ENCODE data around the gene TXNDC12.

TXNDC12 gene

GRCh38 chr1:51990478-51990965 is 64.5 kb downstream of the TXNDC12 start, which contains the start of gene RAB3B:
TSS of gene RAB3B (minus strand) at chr1:51990700. CDS start at chr1:51977117, 13,583 bp downstream.
- peak; percentile 59 to 68 for DNase-seq (ENCODE audit: low read depth in 2 of 2)
- TF ChIP-seq CTCF (IDR thresholded peaks at IDR 0.05; ENCODE audit: low read depth, low read length): no peak
- peak within 1 kb of the TSS; percentile 48 to 60 for H3K4me3 ChIP-seq (replicated peaks in 1 of 2; ENCODE audit: low read depth in 2 of 2, low read length in 2 of 2)

GRCh38 chr1:51989582-51990477 is 65.2 kb downstream of the TXNDC12 start:
- no peak for DNase-seq (ENCODE audit: low read depth in 2 of 2)

GRCh38 chr1:51988254-51988653 is 66.7 kb downstream of the TXNDC12 start:
- TF ChIP-seq CTCF (IDR thresholded peaks at IDR 0.05; ENCODE audit: low read depth, low read length): no peak
- H3K4me3 ChIP-seq (replicated peaks in 1 of 2; ENCODE audit: low read depth in 2 of 2, low read length in 2 of 2): no peak overlapping the region
- DNase-seq (ENCODE audit: low read depth in 2 of 2): no peak

More at GRCh38 chr1:51989582-51990477, 65.2 kb downstream of the TXNDC12 start:
- peak overlapping the region; percentile 48 to 60 for H3K4me3 ChIP-seq (replicated peaks in 1 of 2; ENCODE audit: low read depth in 2 of 2, low read length in 2 of 2)
- TF ChIP-seq CTCF (IDR thresholded peaks at IDR 0.05; ENCODE audit: low read depth, low read length): no peak

- TF ChIP-seq CTCF (IDR thresholded peaks at IDR 0.05; ENCODE audit: low read depth, low read length): no peak
- DNase-seq (ENCODE audit: low read depth in 2 of 2): no peak
- H3K4me3 ChIP-seq (replicated peaks in 1 of 2; ENCODE audit: low read depth in 2 of 2, low read length in 2 of 2): no peak overlapping the region
Measured at GRCh38 chr1:51986718-51987117, 68.3 kb downstream of the TXNDC12 start.

GRCh38 chr1:51982161-51982560 is 72.8 kb downstream of the TXNDC12 start:
- H3K4me3 ChIP-seq (replicated peaks in 1 of 2; ENCODE audit: low read depth in 2 of 2, low read length in 2 of 2): no peak overlapping the region
- no peak for TF ChIP-seq CTCF (IDR thresholded peaks at IDR 0.05; ENCODE audit: low read depth, low read length)
- no peak for DNase-seq (ENCODE audit: low read depth in 2 of 2)

- H3K4me3 ChIP-seq (replicated peaks in 1 of 2; ENCODE audit: low read depth in 2 of 2, low read length in 2 of 2): no peak overlapping the region
- no peak for DNase-seq (ENCODE audit: low read depth in 2 of 2)
- TF ChIP-seq CTCF (IDR thresholded peaks at IDR 0.05; ENCODE audit: low read depth, low read length): no peak
Measured at GRCh38 chr1:51981555-51981954, 73.4 kb downstream of the TXNDC12 start.

Data from cardiac fibroblast (primary cell).